ENCODE data around the gene UBE2G2. TPM values are rescaled to one million over a fixed set of nuclear protein-coding genes. Genes with fewer than 3 reads are reported as not detected.

Gene UBE2G2
- total and polyA plus RNA-seq, 7 experiments from 2014 or later = 50.7 to 150 (median 118) TPM

DNA sequence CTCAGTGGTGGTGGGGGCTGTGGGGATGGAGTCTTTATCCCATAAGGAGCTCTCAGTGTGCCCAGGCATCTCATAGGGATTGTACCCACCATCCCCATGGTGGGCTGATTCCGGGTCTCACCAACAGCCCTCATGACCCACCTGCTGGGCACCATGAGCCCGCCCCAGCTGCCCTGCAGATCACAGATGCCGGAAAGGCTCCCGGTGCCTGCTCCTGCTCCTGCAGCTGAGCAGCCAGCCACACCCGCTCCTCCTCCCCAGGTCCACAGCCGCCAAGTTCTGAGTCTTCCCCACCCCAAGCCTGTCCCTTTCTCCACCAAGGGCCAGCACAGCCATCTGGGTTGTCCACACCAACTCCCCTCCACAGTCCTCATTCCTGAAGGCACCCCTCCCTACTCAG is 74.8 kb downstream of the UBE2G2 start:
- DNase-seq (no peak), ATAC-seq (no peak)
- Histone ChIP-seq H3K27me3 (ENCODE audit: control insufficient read depth in 2 of 2, insufficient read depth in 2 of 2, low read length in 2 of 2) (peaks cover 0 to 5% of the 10 kb centered on the region in 2 donors), H3K36me3 (ENCODE audit: control insufficient read depth in 2 of 3, insufficient read depth in 3 of 3, low read length in 3 of 3) (no peaks in the 10 kb centered on the region), H3K4me3 (ENCODE audit: low read length) (no peak overlapping the region), H3K27ac (ENCODE audit: low read depth, low read length) (no peak overlapping the region), H3K9me3 (ENCODE audit: control insufficient read depth in 2 of 3, low read length in 3 of 3) (no peaks in the 10 kb centered on the region), H3K4me1 (ENCODE audit: control insufficient read depth in 2 of 2, insufficient read depth in 2 of 2, low read length in 2 of 2) (peaks cover 10 to 16% of the 10 kb centered on the region in 2 donors)
- no peak overlapping the region for H3K4me3 Mint-ChIP-seq
- intact Hi-C loops (cut with micrococcal nuclease) = no loop called here
- CTCF ChIA-PET = interaction anchor here (2.0 kb wide), 1 partner anchor 74 kb away, joined by 4 read pairs; the partner anchor contains the start of gene UBE2G2
- no peaks in the 10 kb centered on the region for H3K9me3 Mint-ChIP-seq
- H3K27ac Mint-ChIP-seq = no peak overlapping the region
- peaks cover 9 to 49% (median 22%) of the 10 kb centered on the region in 5 donors for H3K27me3 Mint-ChIP-seq
- peaks cover 3 to 15% (median 13%) of the 10 kb centered on the region in 7 donors for H3K4me1 Mint-ChIP-seq
- peaks cover 0 to 6% (median 0%) of the 10 kb centered on the region in 5 donors for H3K36me3 Mint-ChIP-seq
- POLR2A ChIA-PET = no interaction called here

GRCh38 chr21:44724926-44725325 is 76.7 kb downstream of the UBE2G2 start:
- Histone ChIP-seq H3K27ac (ENCODE audit: low read depth, low read length) (no peak overlapping the region), H3K36me3 (ENCODE audit: control insufficient read depth in 2 of 3, insufficient read depth in 3 of 3, low read length in 3 of 3) (no peaks in the 10 kb centered on the region), H3K9me3 (ENCODE audit: control insufficient read depth in 2 of 3, low read length in 3 of 3) (no peaks in the 10 kb centered on the region), H3K27me3 (ENCODE audit: control insufficient read depth in 2 of 2, insufficient read depth in 2 of 2, low read length in 2 of 2) (peaks cover 0 to 5% of the 10 kb centered on the region in 2 donors), H3K4me1 (ENCODE audit: control insufficient read depth in 2 of 2, insufficient read depth in 2 of 2, low read length in 2 of 2) (peaks cover 10 to 16% of the 10 kb centered on the region in 2 donors), H3K4me3 (ENCODE audit: low read length) (no peak overlapping the region)
- intact Hi-C loops (cut with micrococcal nuclease) = loop anchor here in 1 of 2 donors (2.0 kb wide), 1 partner anchor 16 kb away; no protein-coding TSS in a partner anchor
- Mint-ChIP-seq H3K36me3 (peaks cover 0 to 6% (median 0%) of the 10 kb centered on the region in 5 donors), H3K9me3 (peaks cover 0 to 1% (median 0%) of the 10 kb centered on the region in 11 donors), H3K27ac (no peak overlapping the region), H3K4me3 (no peak overlapping the region), H3K27me3 (peaks cover 9 to 56% (median 28%) of the 10 kb centered on the region in 5 donors), H3K4me1 (peaks cover 3 to 15% (median 13%) of the 10 kb centered on the region in 7 donors)
- no peak for ATAC-seq
- POLR2A ChIA-PET = interaction anchor here (0.7 kb wide), 1 partner anchor 14 kb away, joined by 4 read pairs; the partner anchor contains the start of gene TSPEAR
- CTCF ChIA-PET = no interaction called here
- no peak for DNase-seq

- Histone ChIP-seq H3K4me3 (ENCODE audit: low read length) (no peak overlapping the region), H3K9me3 (ENCODE audit: control insufficient read depth in 2 of 3, low read length in 3 of 3) (no peaks in the 10 kb centered on the region), H3K4me1 (ENCODE audit: control insufficient read depth in 2 of 2, insufficient read depth in 2 of 2, low read length in 2 of 2) (peaks cover 10 to 16% of the 10 kb centered on the region in 2 donors), H3K27me3 (ENCODE audit: control insufficient read depth in 2 of 2, insufficient read depth in 2 of 2, low read length in 2 of 2) (peaks cover 0 to 5% of the 10 kb centered on the region in 2 donors), H3K36me3 (ENCODE audit: control insufficient read depth in 2 of 3, insufficient read depth in 3 of 3, low read length in 3 of 3) (no peaks in the 10 kb centered on the region), H3K27ac (ENCODE audit: low read depth, low read length) (no peak overlapping the region)
- H3K4me1 Mint-ChIP-seq = peaks cover 3 to 15% (median 13%) of the 10 kb centered on the region in 7 donors
- peaks cover 0 to 6% (median 0%) of the 10 kb centered on the region in 5 donors for H3K36me3 Mint-ChIP-seq
- CTCF ChIA-PET = no interaction called here
- ATAC-seq (no peak), DNase-seq (no peak)
- peak overlapping the region in 3 of 9 donors; percentile 41 to 57 (median 54) for H3K27ac Mint-ChIP-seq
- intact Hi-C loops (cut with micrococcal nuclease) = loop anchor here in 1 of 2 donors (2.0 kb wide), 1 partner anchor 15 kb away; no protein-coding TSS in a partner anchor
- H3K27me3 Mint-ChIP-seq = peaks cover 9 to 62% (median 31%) of the 10 kb centered on the region in 5 donors
- H3K4me3 Mint-ChIP-seq = peak overlapping the region in 9 of 10 donors; percentile 17 to 81 (median 57)
- POLR2A ChIA-PET = no interaction called here
- peaks cover 0 to 1% (median 0%) of the 10 kb centered on the region in 11 donors for H3K9me3 Mint-ChIP-seq
Measured at GRCh38 chr21:44724196-44724595, 77.4 kb downstream of the UBE2G2 start.

GRCh38 chr21:44723177-44724131 is 78.2 kb downstream of the UBE2G2 start:
- H3K9me3 ChIP-seq (ENCODE audit: control insufficient read depth in 2 of 3, low read length in 3 of 3) = no peaks in the 10 kb centered on the region
- H3K4me3 ChIP-seq (ENCODE audit: low read length) = peak overlapping the region; percentile 55
- POLR2A ChIA-PET = interaction anchor here (0.6 kb wide), 1 partner anchor 66 kb away, joined by 3 read pairs; the partner anchor contains the start of gene KRTAP12-3
- no peaks in the 10 kb centered on the region for H3K36me3 ChIP-seq (ENCODE audit: control insufficient read depth in 2 of 3, insufficient read depth in 3 of 3, low read length in 3 of 3)
- H3K27me3 ChIP-seq (ENCODE audit: control insufficient read depth in 2 of 2, insufficient read depth in 2 of 2, low read length in 2 of 2) = peaks cover 0 to 5% of the 10 kb centered on the region in 2 donors
- intact Hi-C loops (cut with micrococcal nuclease) = loop anchor here in 1 of 2 donors (2.0 kb wide), 1 partner anchor 15 kb away; no protein-coding TSS in a partner anchor
- no peak overlapping the region for H3K27ac ChIP-seq (ENCODE audit: low read depth, low read length)
- CTCF ChIA-PET = interaction anchor here (1.0 to 1.3 kb wide), 3 partner anchors 19 to 213 kb away, joined by 3 to 4 read pairs (median 4); partner anchors contain the start of gene KRTAP12-3
- Mint-ChIP-seq H3K27me3 (peaks cover 9 to 69% (median 35%) of the 10 kb centered on the region in 5 donors), H3K4me1 (peaks cover 3 to 15% (median 13%) of the 10 kb centered on the region in 7 donors), H3K9me3 (peaks cover 0 to 1% (median 0%) of the 10 kb centered on the region in 11 donors), H3K36me3 (peaks cover 0 to 6% (median 0%) of the 10 kb centered on the region in 5 donors), H3K27ac (peak overlapping the region in 7 of 9 donors; percentile 36 to 81 (median 71)), H3K4me3 (peak overlapping the region in 9 of 10 donors; percentile 75 to 87 (median 83))
- H3K4me1 ChIP-seq (ENCODE audit: control insufficient read depth in 2 of 2, insufficient read depth in 2 of 2, low read length in 2 of 2) = peaks cover 10 to 16% of the 10 kb centered on the region in 2 donors
- ATAC-seq = peak; percentile 18
- peak in 5 of 9 donors; percentile 19 to 37 (median 33) for DNase-seq

- ChIA-PET CTCF (interaction anchor here (1.0 to 1.3 kb wide), 3 partner anchors 20 to 212 kb away, joined by 3 to 4 read pairs (median 4); partner anchors contain the start of gene KRTAP12-3), POLR2A (no interaction called here)
- DNase-seq (no peak), ATAC-seq (no peak)
- H3K27me3 Mint-ChIP-seq = peaks cover 9 to 73% (median 36%) of the 10 kb centered on the region in 5 donors
- peak overlapping the region in 5 of 9 donors; percentile 30 to 81 (median 52) for H3K27ac Mint-ChIP-seq
- H3K4me1 Mint-ChIP-seq = peaks cover 3 to 15% (median 13%) of the 10 kb centered on the region in 7 donors
- peaks cover 0 to 1% (median 0%) of the 10 kb centered on the region in 11 donors for H3K9me3 Mint-ChIP-seq
- peaks cover 0 to 6% (median 0%) of the 10 kb centered on the region in 5 donors for H3K36me3 Mint-ChIP-seq
- H3K27me3 ChIP-seq (ENCODE audit: control insufficient read depth in 2 of 2, insufficient read depth in 2 of 2, low read length in 2 of 2) = peaks cover 0 to 5% of the 10 kb centered on the region in 2 donors
- no peak overlapping the region for H3K4me3 ChIP-seq (ENCODE audit: low read length)
- intact Hi-C loops (cut with micrococcal nuclease) = no loop called here
- no peaks in the 10 kb centered on the region for H3K36me3 ChIP-seq (ENCODE audit: control insufficient read depth in 2 of 3, insufficient read depth in 3 of 3, low read length in 3 of 3)
- H3K4me3 Mint-ChIP-seq = peak overlapping the region in 9 of 10 donors; percentile 75 to 87 (median 83)
- H3K4me1 ChIP-seq (ENCODE audit: control insufficient read depth in 2 of 2, insufficient read depth in 2 of 2, low read length in 2 of 2) = peaks cover 10 to 16% of the 10 kb centered on the region in 2 donors
- no peaks in the 10 kb centered on the region for H3K9me3 ChIP-seq (ENCODE audit: control insufficient read depth in 2 of 3, low read length in 3 of 3)
- H3K27ac ChIP-seq (ENCODE audit: low read depth, low read length) = no peak overlapping the region
Measured at GRCh38 chr21:44722731-44723130, 78.9 kb downstream of the UBE2G2 start.

GRCh38 chr21:44720170-44720569 is 81.5 kb downstream of the UBE2G2 start:
- H3K27ac Mint-ChIP-seq = no peak overlapping the region
- Histone ChIP-seq H3K27ac (ENCODE audit: low read depth, low read length) (no peak overlapping the region), H3K27me3 (ENCODE audit: control insufficient read depth in 2 of 2, insufficient read depth in 2 of 2, low read length in 2 of 2) (peaks cover 0 to 5% of the 10 kb centered on the region in 2 donors), H3K36me3 (ENCODE audit: control insufficient read depth in 2 of 3, insufficient read depth in 3 of 3, low read length in 3 of 3) (no peaks in the 10 kb centered on the region), H3K4me1 (ENCODE audit: control insufficient read depth in 2 of 2, insufficient read depth in 2 of 2, low read length in 2 of 2) (peaks cover 10 to 16% of the 10 kb centered on the region in 2 donors), H3K9me3 (ENCODE audit: control insufficient read depth in 2 of 3, low read length in 3 of 3) (no peaks in the 10 kb centered on the region), H3K4me3 (ENCODE audit: low read length) (no peak overlapping the region)
- peaks cover 4 to 16% (median 15%) of the 10 kb centered on the region in 7 donors for H3K4me1 Mint-ChIP-seq
- POLR2A ChIA-PET = no interaction called here
- no peak for ATAC-seq
- H3K27me3 Mint-ChIP-seq = peaks cover 16 to 78% (median 29%) of the 10 kb centered on the region in 5 donors
- intact Hi-C loops (cut with micrococcal nuclease) = no loop called here
- DNase-seq = no peak
- CTCF ChIA-PET = no interaction called here
- H3K9me3 Mint-ChIP-seq = peaks cover 0 to 10% (median 4%) of the 10 kb centered on the region in 11 donors
- peaks cover 0 to 12% (median 5%) of the 10 kb centered on the region in 5 donors for H3K36me3 Mint-ChIP-seq
- H3K4me3 Mint-ChIP-seq = no peak overlapping the region

Data from naive thymus-derived CD4-positive, alpha-beta T cell (primary cell).